ENCODE data around the gene ITSN1. TPM values are rescaled to one million over a fixed set of nuclear protein-coding genes. Genes with fewer than 3 reads are reported as not detected.

ITSN1 gene
- total and polyA plus RNA-seq, 4 donors, result 20.3 to 112 (median 40.2) TPM

- Histone ChIP-seq H3K4me3 (ENCODE audit: low read depth in 1 of 3, low read length in 3 of 3) (no peak overlapping the region), H3K4me1 (ENCODE audit: control insufficient read depth in 4 of 4, insufficient read depth in 4 of 4, low read length in 3 of 4) (peaks cover 1 to 16% (median 8%) of the 10 kb centered on the region in 4 donors), H3K9ac (ENCODE audit: low read depth in 1 of 2, low read length in 2 of 2) (no peak overlapping the region), H3K36me3 (ENCODE audit: control insufficient read depth in 4 of 4, insufficient read depth in 3 of 4, low read depth in 1 of 4, low read length in 3 of 4) (no peaks in the 10 kb centered on the region), H3K27ac (ENCODE audit: low read depth in 1 of 2, low read length in 2 of 2) (no peak overlapping the region), H3K27me3 (ENCODE audit: control insufficient read depth in 4 of 4, insufficient read depth in 4 of 4, low read length in 3 of 4) (no peaks in the 10 kb centered on the region), H3K9me3 (ENCODE audit: control insufficient read depth in 4 of 4, low read length in 3 of 4) (no peaks in the 10 kb centered on the region)
- WGBS, result 82% methylated on average over 6 of the region's 6 CpGs
- no peak for DNase-seq (ENCODE audit: low spot score)
- TF ChIP-seq CTCF (IDR thresholded peaks at IDR 0.05; ENCODE audit: low read depth, low read length, missing input control) (no peak), FOXA2 (IDR thresholded peaks at IDR 0.05) (no peak), HNF4A (conservative IDR thresholded peaks at IDR 0.05) (no peak), YY1 (IDR thresholded peaks at IDR 0.05) (no peak), RXRA (IDR thresholded peaks at IDR 0.05) (no peak), RAD21 (IDR thresholded peaks at IDR 0.05) (no peak), NR2F2 (IDR thresholded peaks at IDR 0.05) (no peak)
Observed at GRCh38 chr21:33896691-33897090, 254.4 kb downstream of the ITSN1 start.

GRCh38 chr21:33897098-33897497, 254.8 kb downstream of the ITSN1 start:
- no peak for DNase-seq (ENCODE audit: low spot score)
- no peaks in the 10 kb centered on the region for H3K27me3 ChIP-seq (ENCODE audit: control insufficient read depth in 4 of 4, insufficient read depth in 4 of 4, low read length in 3 of 4)
- peaks cover 0 to 2% (median 0%) of the 10 kb centered on the region in 4 donors for H3K36me3 ChIP-seq (ENCODE audit: control insufficient read depth in 4 of 4, insufficient read depth in 3 of 4, low read depth in 1 of 4, low read length in 3 of 4)
- WGBS, result 77% methylated on average over 5 of the region's 5 CpGs
- H3K4me3 ChIP-seq (ENCODE audit: low read depth in 1 of 3, low read length in 3 of 3), result no peak overlapping the region
- H3K4me1 ChIP-seq (ENCODE audit: control insufficient read depth in 4 of 4, insufficient read depth in 4 of 4, low read length in 3 of 4), result peaks cover 1 to 20% (median 11%) of the 10 kb centered on the region in 4 donors
- TF ChIP-seq HNF4A (conservative IDR thresholded peaks at IDR 0.05) (no peak), MAX (IDR thresholded peaks at IDR 0.05) (no peak), CTCF (IDR thresholded peaks at IDR 0.05; ENCODE audit: low read depth, low read length, missing input control) (no peak), EGR1 (IDR thresholded peaks at IDR 0.05; ENCODE audit: low read depth in 2 of 2) (no peak), YY1 (IDR thresholded peaks at IDR 0.05) (no peak), GABPA (IDR thresholded peaks at IDR 0.05 in 1 of 2, conservative IDR thresholded peaks at IDR 0.05 in 1 of 2) (no peak), JUND (IDR thresholded peaks at IDR 0.05) (no peak), TAF1 (conservative IDR thresholded peaks at IDR 0.05) (no peak)
- no peak overlapping the region for H3K9ac ChIP-seq (ENCODE audit: low read depth in 1 of 2, low read length in 2 of 2)
- H3K9me3 ChIP-seq (ENCODE audit: control insufficient read depth in 4 of 4, low read length in 3 of 4), result no peaks in the 10 kb centered on the region
- no peak overlapping the region for H3K27ac ChIP-seq (ENCODE audit: low read depth in 1 of 2, low read length in 2 of 2)

GRCh38 chr21:33897739-33898138, 255.4 kb downstream of the ITSN1 start:
- 95% methylated on average over 3 of the region's 3 CpGs for WGBS
- Histone ChIP-seq H3K27me3 (ENCODE audit: control insufficient read depth in 4 of 4, insufficient read depth in 4 of 4, low read length in 3 of 4) (no peaks in the 10 kb centered on the region), H3K4me3 (ENCODE audit: low read depth in 1 of 3, low read length in 3 of 3) (no peak overlapping the region), H3K9me3 (ENCODE audit: control insufficient read depth in 4 of 4, low read length in 3 of 4) (no peaks in the 10 kb centered on the region), H3K27ac (ENCODE audit: low read depth in 1 of 2, low read length in 2 of 2) (no peak overlapping the region), H3K9ac (ENCODE audit: low read depth in 1 of 2, low read length in 2 of 2) (no peak overlapping the region), H3K4me1 (ENCODE audit: control insufficient read depth in 4 of 4, insufficient read depth in 4 of 4, low read length in 3 of 4) (peaks cover 1 to 21% (median 13%) of the 10 kb centered on the region in 4 donors), H3K36me3 (ENCODE audit: control insufficient read depth in 4 of 4, insufficient read depth in 3 of 4, low read depth in 1 of 4, low read length in 3 of 4) (peaks cover 0 to 8% (median 3%) of the 10 kb centered on the region in 4 donors)
- TF ChIP-seq REST (IDR thresholded peaks at IDR 0.05) (no peak), HNF4G (IDR thresholded peaks at IDR 0.05) (no peak), EGR1 (IDR thresholded peaks at IDR 0.05; ENCODE audit: low read depth in 2 of 2) (no peak), NR2F2 (IDR thresholded peaks at IDR 0.05) (no peak), SP1 (IDR thresholded peaks at IDR 0.05) (no peak), JUND (IDR thresholded peaks at IDR 0.05) (no peak), MAX (IDR thresholded peaks at IDR 0.05) (no peak), FOXA2 (IDR thresholded peaks at IDR 0.05) (no peak)
- DNase-seq (ENCODE audit: low spot score), result no peak

Measured in liver (tissue), 9 donors.